K562 (cell line): ENCODE measurements around the gene CMTR1. TPM values are rescaled to one million over a fixed set of nuclear protein-coding genes. Genes with fewer than 3 reads are reported as not detected.

Source experiments
- CREB3 ChIP-seq: fragments of 450-650 bp; conservative IDR thresholded peaks from 2 replicates; pipeline ENCODE4 v1.6.1; 2016; ENCODE audit warnings: missing genetic modification characterization, low read depth, mild to moderate bottlenecking, missing compliant biosample characterization, moderate library complexity
- EP300 ChIP-seq: IDR thresholded peaks from 2 replicates; pipeline ENCODE4 v1.6.1; 2012; ENCODE audit warnings: low read length, improper control_type of control experiment
- FOXJ2 ChIP-seq: fragments of 200-800 bp; sonication (Bioruptor generic); IDR thresholded peaks from 2 replicates; pipeline ENCODE4 v1.6.1; 2016; ENCODE audit warnings: missing genetic modification characterization, missing compliant biosample characterization
- GTF2A2 ChIP-seq: IDR thresholded peaks from 2 replicates; pipeline ENCODE4 v1.6.1; 2016; ENCODE audit warnings: mild to moderate bottlenecking, missing genetic modification characterization, missing compliant biosample characterization
- JUN ChIP-seq, 2 experiments: sonication (generic) in 1 of 2; formaldehyde crosslinking in 1 of 2; IDR thresholded peaks; 2 replicates each; pipeline versions ENCODE4 v1.6.1 to v1.8.0; 2012 to 2022; ENCODE audit warnings: borderline replicate concordance in 2 of 2, mild to moderate bottlenecking in 2 of 2, improper control_type of control experiment in 1 of 2, low read depth in 1 of 2, low read length in 1 of 2, missing genetic modification reagents in 1 of 2
- POLR2G ChIP-seq: fragments of 200-400 bp; formaldehyde crosslinking; IDR thresholded peaks from 2 replicates; pipeline ENCODE4 v1.6.1; 2017; ENCODE audit warnings: low read depth, mild to moderate bottlenecking, antibody characterized with exemption, low read length, moderate library complexity
- RCOR1 ChIP-seq, 2 experiments: IDR thresholded peaks; 2 replicates each; pipeline ENCODE4 v1.6.1; 2012; ENCODE audit warnings: low read depth in 2 of 2, low read length in 2 of 2, borderline replicate concordance in 1 of 2, improper control_type of control experiment in 1 of 2
- SMC3 ChIP-seq: conservative IDR thresholded peaks from 2 replicates; pipeline ENCODE4 v1.6.1; 2011; ENCODE audit warnings: low read depth, low read length, improper control_type of control experiment; ENCODE audit not compliant: insufficient read depth
- SP2 ChIP-seq: IDR thresholded peaks from 2 replicates; pipeline ENCODE4 v1.6.1; 2011; ENCODE audit warnings: mild to moderate bottlenecking, low read depth, low read length, moderate library complexity; ENCODE audit not compliant: poor library complexity, severe bottlenecking; ENCODE audit errors: extremely low read depth
- STAT5A ChIP-seq: IDR thresholded peaks from 2 replicates; pipeline ENCODE4 v1.6.1; 2012; ENCODE audit warnings: low read length, inconsistent platforms, borderline replicate concordance
- ZNF3 ChIP-seq: fragments of 250-450 bp; sonication (Bioruptor Pico); IDR thresholded peaks from 2 replicates; pipeline ENCODE4 v1.5.0; 2021; ENCODE audit warnings: mild to moderate bottlenecking, moderate library complexity
- ZNF444 ChIP-seq: fragments of 250-450 bp; sonication (Bioruptor Pico); IDR thresholded peaks from 2 replicates; pipeline ENCODE4 v1.4.0; 2020; ENCODE audit warnings: mild to moderate bottlenecking, moderate library complexity
- polyA plus RNA-seq, 8 experiments: library from polyadenylated mRNA; depleted of rRNA in 4 of 8; stranded (reverse) in 5 of 8; unstranded in 3 of 8; fragments of >200 nt; fragmentation: Nextera tagmentation in 2 of 8; fragmentation: Illumina TruSeq in 1 of 8; extraction: Ambion mirVana in 2 of 8; extraction: Trizol in 1 of 8; gene quantifications; 2 replicates each; pipeline versions ENCODE4 v1.2.1 to v1.2.3, GENCODE V29; 2011 to 2014; ENCODE audit warnings: inconsistent platforms in 1 of 8, missing spikeins in 1 of 8
- total RNA-seq, 7 experiments: library from RNA; depleted of rRNA in 6 of 7; stranded (reverse); fragments of >200 nt in 6 of 7; fragmentation: Illumina TruSeq in 2 of 7; extraction: Trizol in 2 of 7; gene quantifications; 2 replicates each; pipeline versions ENCODE4 v1.2.1 to v1.2.3, GENCODE V29; 2011 to 2021; ENCODE audit warnings: low replicate concordance in 1 of 7
- TF ChIP-seq, protein P1 (sequence below): fragments of 250-450 bp; sonication (Bioruptor Pico); IDR thresholded peaks from 2 replicates; pipeline ENCODE4 v1.6.1; 2021; ENCODE audit warnings: mild to moderate bottlenecking
- TF ChIP-seq, protein P2 (sequence below): fragments of 250-450 bp; sonication (Bioruptor Pico); IDR thresholded peaks from 2 replicates; pipeline ENCODE4 v1.9.0; 2021; ENCODE audit warnings: mild to moderate bottlenecking, inconsistent platforms
- TF ChIP-seq, protein P3 (sequence below): IDR thresholded peaks from 3 replicates; pipeline ENCODE4 v1.6.1; 2011; ENCODE audit warnings: borderline replicate concordance, mild to moderate bottlenecking, moderate library complexity; ENCODE audit not compliant: insufficient read length; ENCODE audit errors: extremely low read depth

The CMTR1 gene
- total and polyA plus RNA-seq, 9 of the 15 experiments (the other 6 are each of a cell fraction or from before 2014, with no cell fraction given), result 2.9 to 63.5 (median 49.5) TPM

GRCh38 chr6:37459981-37460800, 27.2 kb downstream of the CMTR1 start (continued):
- peak; percentile 96 for TF ChIP-seq STAT5A
- no peak for TF ChIP-seq FOXJ2 (tag)
- no peak; the same call in 1 of the 2 replicates for TF ChIP-seq ZNF444
- TF ChIP-seq, protein P1, sequence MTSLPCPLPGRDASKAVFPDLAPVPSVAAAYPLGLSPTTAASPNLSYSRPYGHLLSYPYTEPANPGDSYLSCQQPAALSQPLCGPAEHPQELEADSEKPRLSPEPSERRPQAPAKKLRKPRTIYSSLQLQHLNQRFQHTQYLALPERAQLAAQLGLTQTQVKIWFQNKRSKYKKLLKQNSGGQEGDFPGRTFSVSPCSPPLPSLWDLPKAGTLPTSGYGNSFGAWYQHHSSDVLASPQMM (CRISPR knock-in tag), result no peak
- TF ChIP-seq SMC3, result 0 out of 2 replicates have a peak, but pooled peaks have one; percentile 19
- TF ChIP-seq RCOR1 (IDR thresholded peaks at IDR 0.05; ENCODE audit: borderline replicate concordance in 1 of 2, low read depth in 2 of 2, low read length in 2 of 2), result peak; percentile 84 to 95; a peak in 3 of 4 replicates
- TF ChIP-seq ZNF3 (CRISPR knock-in tag), result no peak
- peak; percentile 91 for TF ChIP-seq EP300
- TF ChIP-seq GTF2A2 (tag), result no peak
- TF ChIP-seq CREB3 (tag), result 0 out of 2 replicates have a peak, but pooled peaks have one; percentile 34
- TF ChIP-seq, protein P2, sequence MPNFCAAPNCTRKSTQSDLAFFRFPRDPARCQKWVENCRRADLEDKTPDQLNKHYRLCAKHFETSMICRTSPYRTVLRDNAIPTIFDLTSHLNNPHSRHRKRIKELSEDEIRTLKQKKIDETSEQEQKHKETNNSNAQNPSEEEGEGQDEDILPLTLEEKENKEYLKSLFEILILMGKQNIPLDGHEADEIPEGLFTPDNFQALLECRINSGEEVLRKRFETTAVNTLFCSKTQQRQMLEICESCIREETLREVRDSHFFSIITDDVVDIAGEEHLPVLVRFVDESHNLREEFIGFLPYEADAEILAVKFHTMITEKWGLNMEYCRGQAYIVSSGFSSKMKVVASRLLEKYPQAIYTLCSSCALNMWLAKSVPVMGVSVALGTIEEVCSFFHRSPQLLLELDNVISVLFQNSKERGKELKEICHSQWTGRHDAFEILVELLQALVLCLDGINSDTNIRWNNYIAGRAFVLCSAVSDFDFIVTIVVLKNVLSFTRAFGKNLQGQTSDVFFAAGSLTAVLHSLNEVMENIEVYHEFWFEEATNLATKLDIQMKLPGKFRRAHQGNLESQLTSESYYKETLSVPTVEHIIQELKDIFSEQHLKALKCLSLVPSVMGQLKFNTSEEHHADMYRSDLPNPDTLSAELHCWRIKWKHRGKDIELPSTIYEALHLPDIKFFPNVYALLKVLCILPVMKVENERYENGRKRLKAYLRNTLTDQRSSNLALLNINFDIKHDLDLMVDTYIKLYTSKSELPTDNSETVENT (CRISPR knock-in tag), result no peak
- no peak for TF ChIP-seq POLR2G
- TF ChIP-seq JUN (IDR thresholded peaks at IDR 0.05; ENCODE audit: borderline replicate concordance, low read depth, low read length), result peak; percentile 32; the same call in 1 of the 2 replicates
- no peak for TF ChIP-seq JUN (CRISPR knock-in tag; IDR thresholded peaks at IDR 0.05; ENCODE audit: borderline replicate concordance)
- TF ChIP-seq, protein P3, sequence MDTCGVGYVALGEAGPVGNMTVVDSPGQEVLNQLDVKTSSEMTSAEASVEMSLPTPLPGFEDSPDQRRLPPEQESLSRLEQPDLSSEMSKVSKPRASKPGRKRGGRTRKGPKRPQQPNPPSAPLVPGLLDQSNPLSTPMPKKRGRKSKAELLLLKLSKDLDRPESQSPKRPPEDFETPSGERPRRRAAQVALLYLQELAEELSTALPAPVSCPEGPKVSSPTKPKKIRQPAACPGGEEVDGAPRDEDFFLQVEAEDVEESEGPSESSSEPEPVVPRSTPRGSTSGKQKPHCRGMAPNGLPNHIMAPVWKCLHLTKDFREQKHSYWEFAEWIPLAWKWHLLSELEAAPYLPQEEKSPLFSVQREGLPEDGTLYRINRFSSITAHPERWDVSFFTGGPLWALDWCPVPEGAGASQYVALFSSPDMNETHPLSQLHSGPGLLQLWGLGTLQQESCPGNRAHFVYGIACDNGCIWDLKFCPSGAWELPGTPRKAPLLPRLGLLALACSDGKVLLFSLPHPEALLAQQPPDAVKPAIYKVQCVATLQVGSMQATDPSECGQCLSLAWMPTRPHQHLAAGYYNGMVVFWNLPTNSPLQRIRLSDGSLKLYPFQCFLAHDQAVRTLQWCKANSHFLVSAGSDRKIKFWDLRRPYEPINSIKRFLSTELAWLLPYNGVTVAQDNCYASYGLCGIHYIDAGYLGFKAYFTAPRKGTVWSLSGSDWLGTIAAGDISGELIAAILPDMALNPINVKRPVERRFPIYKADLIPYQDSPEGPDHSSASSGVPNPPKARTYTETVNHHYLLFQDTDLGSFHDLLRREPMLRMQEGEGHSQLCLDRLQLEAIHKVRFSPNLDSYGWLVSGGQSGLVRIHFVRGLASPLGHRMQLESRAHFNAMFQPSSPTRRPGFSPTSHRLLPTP, result no peak
- TF ChIP-seq SP2, result no peak
